Activated T-cell treated with anti-CD3 and anti-CD28 coated beads for 48 hours (primary cell): ENCODE data around the gene STAB1.

Experiments
- DNase-seq: peaks from one replicate; pipeline ENCODE4 v3.0.0-alpha.2; 2020; ENCODE audit warnings: low read depth

The STAB1 gene

DNA sequence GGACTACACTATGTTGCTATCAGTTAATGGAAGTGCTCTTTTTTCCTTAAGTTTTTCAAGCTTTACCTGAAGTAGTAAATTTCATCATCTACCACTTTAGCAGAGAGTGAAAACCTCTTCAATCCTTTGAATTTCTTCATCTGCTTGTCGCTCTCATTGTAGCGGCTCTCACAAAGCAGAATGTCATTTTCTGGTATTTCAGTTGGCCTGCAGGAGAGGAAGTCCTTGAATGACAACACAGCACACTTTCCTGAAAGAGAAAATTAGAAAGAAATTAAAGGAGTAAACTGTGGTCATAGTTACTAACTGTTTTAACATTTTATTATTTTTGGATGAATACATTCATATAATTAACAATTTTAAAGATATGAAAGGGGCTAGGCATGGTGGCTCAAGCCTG is 68.8 kb downstream of the STAB1 start:
- DNase-seq, result no peak

DNA sequence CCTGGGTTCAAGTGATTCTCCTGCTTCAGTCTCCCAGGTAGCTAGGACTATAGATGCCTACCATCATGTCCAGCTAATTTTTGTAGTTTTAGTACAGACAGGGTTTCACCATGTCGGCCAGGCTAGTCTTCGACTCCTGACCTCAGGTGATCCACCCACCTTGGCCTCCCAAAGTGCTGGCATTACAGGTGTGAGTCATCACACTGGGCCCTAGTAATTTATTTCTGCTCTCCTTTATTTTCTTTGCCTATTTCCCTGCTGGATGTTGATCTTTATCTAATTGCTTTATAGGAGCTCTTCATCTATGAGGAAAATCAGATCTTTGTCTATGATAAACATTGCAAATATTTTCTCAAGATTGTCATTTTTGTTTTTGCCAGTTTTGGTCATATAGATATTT is 72.9 kb downstream of the STAB1 start:
- no peak for DNase-seq

DNA sequence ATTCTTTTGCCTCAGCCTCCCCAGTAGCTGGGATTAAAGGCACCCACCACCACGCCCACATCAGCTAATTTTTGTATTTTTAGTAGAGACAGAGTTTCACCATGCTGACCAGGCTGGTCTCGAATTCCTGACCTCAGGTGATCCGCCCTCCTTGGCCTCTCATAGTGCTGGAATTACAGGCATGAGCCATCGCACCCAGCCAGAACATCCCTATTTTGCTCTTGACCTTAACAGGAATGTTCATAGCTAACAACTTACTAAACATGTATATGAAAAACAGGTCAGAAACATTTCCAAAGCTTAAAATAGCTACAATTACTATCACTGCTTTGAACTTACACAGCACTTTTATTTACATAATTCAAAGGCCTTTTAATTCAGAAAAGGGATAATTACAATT is 74.9 kb downstream of the STAB1 start:
- DNase-seq, result no peak

DNA sequence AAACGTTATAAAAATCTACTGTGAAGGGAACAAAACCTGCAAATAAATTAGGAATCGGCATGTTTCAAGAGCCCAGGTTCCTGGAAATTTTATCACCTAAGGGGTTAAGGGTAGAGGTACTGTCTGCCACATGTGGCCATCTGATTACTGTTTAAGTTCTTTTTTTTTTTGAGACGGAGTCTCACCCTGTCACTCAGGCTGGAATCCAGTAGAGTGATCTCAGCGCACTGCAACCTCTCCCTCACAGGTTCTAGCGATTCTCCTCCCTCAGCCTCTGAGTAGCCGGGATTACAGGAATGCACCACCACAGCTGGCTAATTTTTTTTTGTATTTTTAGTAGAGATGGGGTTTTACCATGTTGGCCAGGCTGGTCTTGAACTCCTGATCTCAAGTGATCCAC is 77.1 kb downstream of the STAB1 start:
- DNase-seq, result no peak
